Thyroid gland (tissue), 4 donors: Measurements from ENCODE around the gene SLCO2B1.

Experiments used
- CTCF ChIP-seq, 6 experiments: fragments of 200-600 bp in 3 of 6; fragments of 450-650 bp in 3 of 6; sonication (generic) in 3 of 6; IDR thresholded peaks; one replicate each; pipeline ENCODE4 v1.5.1; 2016 to 2019; ENCODE audit warnings: antibody characterized with exemption in 6 of 6, mild to moderate bottlenecking in 2 of 6, inconsistent platforms in 1 of 6, moderate library complexity in 1 of 6
- POLR2A ChIP-seq, 2 donors: fragments of 450-650 bp; IDR thresholded peaks; one replicate each; pipeline ENCODE4 v1.6.1; 2017; ENCODE audit warnings: antibody characterized with exemption in 2 of 2, mild to moderate bottlenecking in 2 of 2, moderate library complexity in 1 of 2

- TF ChIP-seq CTCF (IDR thresholded peaks at IDR 0.05) (no peak), POLR2A (IDR thresholded peaks at IDR 0.05) (no peak)
Measured at GRCh38 chr11:75182664-75183063, 31.8 kb downstream of the SLCO2B1 start.
